Activated naive CD8-positive, alpha-beta T cell treated with anti-CD3 and anti-CD28 coated beads, Interleukin-2, amount 10 ng/mL, durations not matched to agents 7 days and 5 days (primary cell): Measurements from ENCODE around the gene MRPL23. TPM values are rescaled to one million over a fixed set of nuclear protein-coding genes. Genes with fewer than 3 reads are reported as not detected.
"Not testable (repeated sequence)": the region's sequence is repeated elsewhere in the genome, so short reads cannot be mapped to it uniquely, and the experiment has no call there.

Source experiments
- ATAC-seq: fragments of 150-1000 bp; cut with Tn5 transposase; one replicate; pipeline ENCODE4 v1.10.0; 2021; ENCODE audit warnings: low read depth, moderate library complexity
- POLR2A ChIA-PET: fragments of 350-600 bp; sonication (Branson Sonifier 250); formaldehyde crosslinking; loops from one replicate; lab custom pipeline; 2021; ENCODE audit warnings: antibody characterized with exemption; lab: Charles Lee
- DNase-seq: peaks from one replicate; pipeline ENCODE4 v3.0.0; 2021
- H3K27ac Mint-ChIP-seq: one replicate; pipeline ENCODE4 v1.8.0; 2022; ENCODE audit warnings: mild to moderate bottlenecking, mixed read lengths
- H3K27me3 Mint-ChIP-seq: one replicate; pipeline ENCODE4 v1.8.0; 2022; ENCODE audit warnings: mild to moderate bottlenecking, moderate library complexity, mixed read lengths
- H3K36me3 Mint-ChIP-seq: one replicate; pipeline ENCODE4 v1.8.0; 2021; ENCODE audit warnings: mild to moderate bottlenecking, mixed read lengths
- H3K4me1 Mint-ChIP-seq: one replicate; pipeline ENCODE4 v1.8.0; 2021; ENCODE audit warnings: mixed read lengths
- H3K4me3 Mint-ChIP-seq: one replicate; pipeline ENCODE4 v1.8.0; 2022; ENCODE audit warnings: mild to moderate bottlenecking, moderate library complexity, mixed read lengths
- H3K9me3 Mint-ChIP-seq: one replicate; pipeline ENCODE4 v1.8.0; 2021; ENCODE audit warnings: mixed read lengths
- total RNA-seq, 2 experiments: library from RNA; stranded (reverse); gene quantifications; one replicate each; pipeline ENCODE4 v1.2.3, GENCODE V29; 2021

Gene MRPL23
- total RNA-seq, 2 experiments from 2014 or later: 76.2 to 77.7 TPM

- peak overlapping the region; percentile 17 for H3K27ac Mint-ChIP-seq
- no peak overlapping the region for H3K4me3 Mint-ChIP-seq
- POLR2A ChIA-PET: interaction anchor here (0.6 kb wide), 1 partner anchor 358 kb away, joined by 3 read pairs; no protein-coding TSS in a partner anchor
- DNase-seq (no peak), ATAC-seq (no peak)
- peaks cover 22% of the 10 kb centered on the region for H3K27me3 Mint-ChIP-seq
- peaks cover 5% of the 10 kb centered on the region for H3K4me1 Mint-ChIP-seq
- H3K9me3 Mint-ChIP-seq: no peaks in the 10 kb centered on the region
- no peaks in the 10 kb centered on the region for H3K36me3 Mint-ChIP-seq
Measured at GRCh38 chr11:1933416-1934334, 13.5 kb upstream of the MRPL23 start.

- Mint-ChIP-seq H3K36me3 (no peaks in the 10 kb centered on the region), H3K9me3 (no peaks in the 10 kb centered on the region), H3K27ac (no peak overlapping the region), H3K4me3 (no peak overlapping the region), H3K4me1 (peaks cover 10% of the 10 kb centered on the region), H3K27me3 (peaks cover 22% of the 10 kb centered on the region)
- DNase-seq: peak; percentile 25
- no peak for ATAC-seq
- POLR2A ChIA-PET: interaction anchor here (1.0 kb wide), 1 partner anchor 14 kb away, joined by 3 read pairs; no protein-coding TSS in a partner anchor
Measured at GRCh38 chr11:1934335-1935155, 12.6 kb upstream of the MRPL23 start.

GRCh38 chr11:1935156-1936071 is 11.7 kb upstream of the MRPL23 start:
- peak; percentile 29 for DNase-seq
- peaks cover 15% of the 10 kb centered on the region for H3K27me3 Mint-ChIP-seq
- H3K36me3 Mint-ChIP-seq: no peaks in the 10 kb centered on the region
- no peak for ATAC-seq
- H3K4me1 Mint-ChIP-seq: peaks cover 6% of the 10 kb centered on the region
- no peaks in the 10 kb centered on the region for H3K9me3 Mint-ChIP-seq
- no peak overlapping the region for H3K27ac Mint-ChIP-seq
- H3K4me3 Mint-ChIP-seq: no peak overlapping the region
- POLR2A ChIA-PET: interaction anchor here (1.0 kb wide), 1 partner anchor 15 kb away, joined by 3 read pairs; no protein-coding TSS in a partner anchor

DNA sequence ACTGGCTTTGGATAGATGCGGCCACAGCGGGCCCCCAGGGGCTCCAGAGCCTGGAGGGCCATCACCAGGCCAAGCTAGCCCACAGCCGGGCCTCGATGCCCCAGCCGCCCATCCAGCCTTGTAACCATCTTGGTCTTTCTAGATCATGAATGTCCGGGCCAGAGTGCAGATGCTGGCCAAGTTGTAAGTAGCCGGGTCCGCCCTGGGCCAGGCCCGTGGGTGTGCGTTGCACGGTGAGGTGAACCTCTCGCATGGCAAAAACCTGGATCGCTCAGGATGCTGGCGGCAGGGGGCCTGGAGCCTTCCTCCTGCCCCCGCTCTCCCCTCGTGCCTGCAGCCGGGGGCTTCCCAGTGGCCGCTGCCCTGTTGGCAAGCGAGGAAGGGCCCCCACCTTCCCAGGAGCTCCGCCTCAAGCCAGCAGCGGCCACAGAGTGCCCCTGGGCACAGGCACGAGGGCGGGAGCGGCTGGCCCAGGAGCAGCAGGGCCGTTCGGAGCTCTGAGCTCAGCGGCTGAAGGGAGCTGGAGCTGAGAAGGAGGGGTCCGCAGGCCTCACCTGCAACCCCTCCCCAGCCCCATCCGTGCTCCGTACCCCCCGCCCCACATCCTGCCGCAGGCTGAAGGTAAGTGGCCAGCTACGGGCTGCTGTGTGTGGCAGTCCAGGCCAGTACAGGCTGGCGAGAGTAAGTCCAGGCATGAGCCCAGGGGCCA is 10.9 kb upstream of the MRPL23 start:
- H3K4me1 Mint-ChIP-seq: peaks cover 5% of the 10 kb centered on the region
- no peaks in the 10 kb centered on the region for H3K9me3 Mint-ChIP-seq
- POLR2A ChIA-PET: interaction anchor here (1.0 kb wide), 1 partner anchor 16 kb away, joined by 3 read pairs; no protein-coding TSS in a partner anchor
- peak; percentile 30 for DNase-seq
- H3K27me3 Mint-ChIP-seq: peaks cover 12% of the 10 kb centered on the region
- H3K36me3 Mint-ChIP-seq: no peaks in the 10 kb centered on the region
- no peak for ATAC-seq
- no peak overlapping the region for H3K4me3 Mint-ChIP-seq
- no peak overlapping the region for H3K27ac Mint-ChIP-seq

DNA sequence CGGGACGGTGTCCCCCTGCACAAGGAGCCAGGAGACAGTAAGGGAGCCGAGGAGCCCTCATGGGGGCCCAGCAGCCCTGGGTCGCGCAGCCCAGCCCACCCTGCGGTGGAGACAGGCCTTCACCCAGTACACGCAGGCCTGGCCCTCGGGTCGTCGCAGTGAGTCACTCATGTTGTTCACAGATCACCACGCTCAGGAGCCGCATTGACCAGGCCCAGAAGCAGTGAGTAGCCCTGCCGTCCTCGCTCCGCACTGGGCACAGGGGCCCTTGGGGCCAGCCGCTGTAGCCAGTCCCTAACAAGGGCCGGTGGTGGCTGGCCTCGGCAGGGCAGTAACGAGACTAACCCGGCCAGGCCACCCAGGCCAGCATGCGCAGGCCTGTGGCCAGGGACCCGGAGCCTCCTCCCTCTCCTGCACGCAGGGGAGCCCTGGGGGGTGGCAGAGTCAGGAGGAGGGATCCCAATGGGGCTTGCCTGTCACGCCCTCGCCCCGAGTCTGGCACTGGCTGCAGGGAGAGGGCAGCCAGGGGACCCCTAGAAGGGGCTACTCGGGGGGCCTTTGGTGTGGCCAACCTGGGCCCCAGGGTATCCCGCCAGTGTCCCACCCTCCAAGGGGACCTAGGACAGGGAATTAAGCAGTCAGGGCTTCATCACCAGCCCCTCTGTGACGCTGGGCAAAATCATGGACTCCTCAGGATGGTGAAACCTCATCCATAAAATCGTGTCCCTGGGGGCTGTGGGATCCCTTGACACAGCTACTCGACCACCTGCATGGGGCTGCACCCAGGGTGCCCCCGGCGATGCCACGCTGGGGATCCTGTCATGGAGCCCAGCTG is 10.1 kb upstream of the MRPL23 start:
- no peak overlapping the region for H3K27ac Mint-ChIP-seq

GRCh38 chr11:1937616-1938342 is 9.4 kb upstream of the MRPL23 start:
- H3K9me3 Mint-ChIP-seq: no peaks in the 10 kb centered on the region
- no peaks in the 10 kb centered on the region for H3K36me3 Mint-ChIP-seq
- H3K27ac Mint-ChIP-seq: no peak overlapping the region
- no peak for ATAC-seq
- POLR2A ChIA-PET: interaction anchor here (1.0 to 1.5 kb wide), 2 partner anchors 10 to 18 kb away, joined by 4 to 6 read pairs; partner anchors contain the start of gene TNNT3
- peaks cover under 1% of the 10 kb centered on the region for H3K27me3 Mint-ChIP-seq
- DNase-seq: peak; percentile 33
- H3K4me1 Mint-ChIP-seq: peaks cover 5% of the 10 kb centered on the region
- no peak overlapping the region for H3K4me3 Mint-ChIP-seq

More for the DNA sequence above, 10.1 kb upstream of the MRPL23 start:
- DNase-seq (peak; percentile 32), ATAC-seq (no peak)
- Mint-ChIP-seq H3K4me3 (no peak overlapping the region), H3K4me1 (peaks cover 5% of the 10 kb centered on the region), H3K36me3 (no peaks in the 10 kb centered on the region), H3K9me3 (no peaks in the 10 kb centered on the region), H3K27me3 (peaks cover 7% of the 10 kb centered on the region)
- POLR2A ChIA-PET: interaction anchor here (1.0 to 1.5 kb wide), 2 partner anchors 11 to 18 kb away, joined by 4 to 6 read pairs; partner anchors contain the start of gene TNNT3

GRCh38 chr11:1938343-1939005 is 8.7 kb upstream of the MRPL23 start:
- H3K4me3 Mint-ChIP-seq: no peak overlapping the region
- no peaks in the 10 kb centered on the region for H3K9me3 Mint-ChIP-seq
- DNase-seq: peak; percentile 38
- POLR2A ChIA-PET: interaction anchor here (1.0 to 1.5 kb wide), 2 partner anchors 9 to 19 kb away, joined by 4 to 6 read pairs; partner anchors contain the start of gene TNNT3
- no peak for ATAC-seq
- peaks cover 5% of the 10 kb centered on the region for H3K4me1 Mint-ChIP-seq
- no peaks in the 10 kb centered on the region for H3K27me3 Mint-ChIP-seq
- no peaks in the 10 kb centered on the region for H3K36me3 Mint-ChIP-seq
- H3K27ac Mint-ChIP-seq: no peak overlapping the region

DNA sequence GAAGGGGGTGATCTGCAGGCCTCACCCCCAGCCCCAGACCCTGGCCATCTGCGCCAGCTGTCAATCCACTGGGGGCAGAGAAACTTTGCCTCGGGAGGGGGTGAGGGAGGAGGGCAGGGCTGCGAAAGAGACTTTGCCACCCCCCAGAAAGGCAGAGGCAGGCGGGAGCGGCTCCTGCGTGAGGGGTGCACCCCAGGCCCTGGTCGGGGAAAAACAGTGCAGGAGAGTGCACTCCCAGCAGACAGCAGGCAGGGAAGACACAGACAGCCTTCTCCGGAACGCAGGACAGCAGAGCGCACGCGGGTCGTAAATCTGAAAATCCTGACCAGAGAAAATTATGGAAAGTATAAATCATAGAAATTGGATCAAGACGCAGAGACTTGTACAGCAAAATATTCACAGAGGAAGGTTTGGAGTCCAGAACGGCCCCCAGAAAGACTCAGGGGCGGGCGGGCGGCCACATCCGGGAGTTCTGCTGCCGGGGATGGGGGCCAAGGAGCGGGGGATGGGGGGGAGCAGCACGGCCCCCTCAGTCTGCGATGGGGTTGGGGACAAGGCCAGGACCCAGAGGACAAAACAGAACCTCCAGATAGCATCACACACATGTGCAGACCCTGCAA is 8.0 kb upstream of the MRPL23 start:
- peak; percentile 72 for ATAC-seq
- peak overlapping the region; percentile 86 for H3K27ac Mint-ChIP-seq

DNA sequence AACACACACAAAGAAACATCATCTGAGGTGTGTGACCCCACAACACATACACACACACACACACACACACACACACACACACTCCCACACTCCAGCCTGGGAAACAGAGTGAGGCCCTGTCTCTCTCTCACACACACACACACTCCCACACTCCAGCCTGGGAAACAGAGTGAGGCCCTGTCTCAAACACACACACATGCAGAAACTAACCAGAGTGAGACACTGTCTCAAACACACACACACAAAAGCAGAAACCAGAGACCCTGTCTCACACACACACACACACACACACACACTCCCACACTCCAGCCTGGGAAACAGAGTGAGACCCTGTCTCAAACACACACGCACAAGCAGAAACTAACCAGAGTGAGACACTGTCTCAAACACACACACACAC is 7.3 kb upstream of the MRPL23 start:
- H3K4me3 Mint-ChIP-seq, H3K36me3 Mint-ChIP-seq: not testable (repeated sequence)
- H3K27ac Mint-ChIP-seq: peak overlapping the region; percentile 31

More for the DNA sequence above, 8.0 kb upstream of the MRPL23 start:
- peak overlapping the region; percentile 41 for H3K4me3 Mint-ChIP-seq
- DNase-seq: peak; percentile 67
- H3K27me3 Mint-ChIP-seq: no peaks in the 10 kb centered on the region
- H3K9me3 Mint-ChIP-seq: no peaks in the 10 kb centered on the region
- POLR2A ChIA-PET: no interaction called here
- H3K4me1 Mint-ChIP-seq: peaks cover 5% of the 10 kb centered on the region
- H3K36me3 Mint-ChIP-seq: no peaks in the 10 kb centered on the region

More for the DNA sequence above, 7.3 kb upstream of the MRPL23 start:
- POLR2A ChIA-PET, H3K9me3 Mint-ChIP-seq, H3K4me1 Mint-ChIP-seq, ATAC-seq, DNase-seq, H3K27me3 Mint-ChIP-seq: not testable (repeated sequence)
